Stimulated activated CD8-positive, alpha-beta memory T cell treated with anti-CD3 and anti-CD28 coated beads, Interleukin-7, amount 100 ng/mL, for 24 hours (primary cell): ENCODE data around the gene LRRC8D.

Experiments
- DNase-seq: peaks from one replicate; pipeline ENCODE4 v3.0.0-alpha.2; 2020; ENCODE audit warnings: low read depth

LRRC8D gene

DNA sequence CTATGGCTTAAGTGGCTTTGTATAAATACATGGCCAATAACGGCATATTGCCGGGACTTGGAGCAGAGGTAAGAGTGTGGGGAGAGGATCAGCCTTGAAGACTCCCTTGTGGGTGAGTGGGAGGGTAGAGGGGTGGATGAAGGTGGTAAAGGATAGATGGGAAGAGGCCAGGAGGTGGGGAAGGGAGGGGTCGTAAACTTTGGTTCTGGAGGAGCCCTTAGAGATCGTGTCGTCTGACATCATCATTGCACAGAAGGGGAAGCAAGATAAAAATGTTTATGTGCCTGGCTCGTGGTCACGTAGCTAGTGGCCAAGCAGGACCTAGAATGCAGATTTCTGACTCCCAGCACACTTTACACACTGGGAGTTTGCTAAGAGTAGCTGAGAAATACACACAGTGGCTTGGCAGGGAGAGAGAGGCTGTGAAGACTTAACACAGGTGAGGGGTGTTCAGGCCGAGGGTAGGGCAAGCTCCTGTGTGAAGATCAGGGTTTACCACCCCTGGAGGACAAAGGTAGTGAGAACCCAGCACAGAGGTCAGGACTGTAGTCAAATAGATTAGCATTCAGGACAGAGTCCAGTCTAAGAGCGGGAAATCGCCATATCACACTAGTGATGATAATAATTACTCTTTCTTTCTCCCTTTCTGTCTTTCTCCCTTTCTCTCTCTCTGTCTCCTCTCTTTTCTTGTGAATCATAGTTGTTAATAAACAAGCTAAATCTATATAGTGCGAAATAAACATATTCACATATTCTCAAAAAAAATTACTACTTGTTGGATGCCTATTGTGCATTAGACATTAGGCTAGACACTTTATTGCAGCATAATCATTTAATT lies 75.5 kb downstream of the LRRC8D start:
- no peak for DNase-seq

DNA sequence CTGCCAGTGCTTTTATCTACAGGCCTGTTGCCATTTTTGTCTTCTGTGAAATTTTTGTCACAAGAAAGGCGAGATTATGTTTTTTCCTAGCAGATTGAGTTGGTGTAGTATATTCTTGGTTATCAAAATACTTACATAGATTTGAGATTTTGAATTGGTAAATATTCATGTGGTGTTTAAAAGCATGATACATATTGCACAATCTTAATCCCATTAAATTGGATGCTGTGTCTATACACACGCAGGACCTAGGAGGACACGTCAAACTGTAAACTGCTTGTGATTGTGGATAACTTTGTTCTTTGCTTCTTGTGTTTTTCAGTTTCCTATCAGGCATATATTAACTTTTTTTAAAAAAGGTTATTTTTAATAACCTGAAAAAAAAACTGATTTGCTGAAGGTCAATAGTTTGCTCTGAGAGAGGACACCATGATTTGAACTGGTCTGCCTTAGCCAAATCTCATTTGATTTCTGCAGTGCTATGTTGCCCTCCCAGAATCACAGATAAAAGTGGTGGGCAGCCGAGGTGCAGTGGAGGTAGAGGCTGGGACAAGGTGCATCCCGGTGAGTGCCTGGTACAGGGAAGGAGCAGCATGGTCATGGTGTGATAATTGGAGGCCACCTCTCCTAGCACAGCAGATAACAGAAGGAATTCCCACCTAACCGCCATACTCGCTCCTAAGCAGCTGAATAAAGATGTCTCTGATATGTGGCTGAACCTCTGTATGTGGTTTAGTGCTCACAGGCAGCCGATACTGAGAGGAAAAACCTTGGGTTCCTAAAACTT lies 76.7 kb downstream of the LRRC8D start:
- no peak for DNase-seq

- DNase-seq, result no peak
These were observed 77.3 kb downstream of the LRRC8D start for GRCh38 chr1:89898150-89898549.

GRCh38 chr1:89898695-89899470 lies 78.1 kb downstream of the LRRC8D start:
- DNase-seq, result no peak

DNA sequence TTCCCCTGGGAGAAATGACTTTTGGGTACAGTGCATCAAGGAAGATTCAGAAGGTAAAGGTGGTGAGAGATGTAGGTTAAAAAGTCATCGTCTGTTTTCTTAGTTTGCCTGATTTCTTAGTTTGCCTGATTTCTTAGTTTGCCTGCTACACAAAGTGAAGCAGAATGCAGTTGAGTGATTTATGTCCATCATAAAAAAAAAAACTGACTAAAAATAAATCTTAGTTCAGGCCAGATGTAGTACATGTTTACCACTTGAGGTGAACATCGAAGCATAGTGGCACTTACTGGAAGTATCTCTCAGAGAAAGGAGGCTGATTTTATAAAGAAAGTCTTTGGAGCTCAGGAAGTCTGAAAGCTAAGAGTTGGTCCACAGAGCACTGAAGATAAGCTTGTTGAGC lies 79.5 kb downstream of the LRRC8D start:
- no peak for DNase-seq

DNA sequence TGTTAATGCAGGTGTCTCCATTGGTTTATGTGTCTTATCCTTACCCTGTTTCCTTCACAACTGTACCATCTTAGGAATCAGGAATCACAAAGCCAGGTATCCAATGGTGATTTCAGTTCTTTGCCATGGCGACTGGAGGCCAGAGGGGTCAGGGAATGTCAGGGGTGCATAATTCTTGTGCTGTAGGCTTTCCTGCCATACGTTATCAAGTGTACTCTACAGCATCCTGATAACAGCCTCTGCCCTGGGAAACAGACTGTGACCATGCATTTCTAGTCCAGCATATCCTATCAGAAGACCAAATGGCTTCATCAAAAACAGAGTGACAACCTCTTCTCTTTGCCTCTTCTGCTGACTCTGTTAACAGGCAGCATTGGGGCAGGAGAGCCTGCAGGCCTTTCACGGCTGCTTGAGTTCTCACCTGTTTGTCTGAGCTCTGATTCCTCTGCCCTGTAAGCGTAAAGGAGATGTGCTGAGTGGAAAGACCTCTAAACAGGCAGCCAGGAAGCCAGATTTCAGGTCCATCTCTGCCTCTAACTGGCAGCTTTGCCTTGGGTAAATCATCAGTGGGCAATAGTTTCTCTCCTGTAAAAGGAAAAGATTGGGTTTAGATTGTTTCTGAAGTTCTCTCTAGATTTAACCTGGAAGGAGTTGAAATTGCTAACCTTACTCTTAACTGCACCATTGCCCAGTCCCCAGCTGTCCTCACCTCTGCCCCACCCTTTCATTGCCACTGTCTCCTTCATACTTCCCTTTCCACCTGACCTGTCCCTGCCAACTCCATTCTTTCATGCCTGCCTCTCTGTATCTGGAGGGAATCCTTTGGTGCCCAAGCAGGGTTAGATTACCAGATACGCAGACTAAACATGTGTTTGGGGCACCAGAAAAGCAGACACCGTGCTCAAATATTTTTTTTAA lies 80.2 kb downstream of the LRRC8D start:
- DNase-seq, result no peak

DNA sequence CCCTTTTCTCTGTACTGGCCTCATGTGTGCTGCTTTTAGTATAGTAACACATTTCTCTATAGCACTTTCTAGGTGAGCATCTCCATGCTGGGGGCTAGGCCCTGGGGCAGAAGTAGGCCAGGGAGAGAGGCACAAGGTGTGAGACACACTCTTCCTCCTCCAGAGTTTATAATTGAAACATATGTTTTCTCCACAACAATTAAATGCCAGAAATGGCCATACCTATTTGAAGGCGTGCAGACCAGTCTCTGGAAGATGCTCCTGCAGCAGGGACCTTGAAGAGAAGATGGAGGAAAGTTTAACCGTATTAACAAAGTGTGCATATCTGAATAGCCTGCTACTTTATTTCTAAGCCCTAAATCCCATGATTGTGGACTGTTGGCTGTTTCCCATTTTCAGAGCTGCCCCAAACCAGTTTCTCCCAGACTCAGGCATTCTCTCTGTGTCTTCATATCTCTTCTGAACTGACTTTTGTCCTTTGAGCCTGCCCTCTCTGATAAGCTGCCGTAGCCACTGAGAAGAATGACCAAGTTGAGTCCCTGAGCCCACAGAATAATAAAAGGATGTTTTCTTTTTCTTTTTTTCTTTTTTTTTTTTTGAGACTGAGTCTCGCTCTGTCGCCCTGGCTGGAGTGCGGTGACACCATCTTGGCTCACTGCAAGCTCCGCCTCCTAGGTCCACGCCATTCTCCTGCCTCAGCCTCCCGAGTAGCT lies 81.3 kb downstream of the LRRC8D start:
- DNase-seq, result no peak

DNA sequence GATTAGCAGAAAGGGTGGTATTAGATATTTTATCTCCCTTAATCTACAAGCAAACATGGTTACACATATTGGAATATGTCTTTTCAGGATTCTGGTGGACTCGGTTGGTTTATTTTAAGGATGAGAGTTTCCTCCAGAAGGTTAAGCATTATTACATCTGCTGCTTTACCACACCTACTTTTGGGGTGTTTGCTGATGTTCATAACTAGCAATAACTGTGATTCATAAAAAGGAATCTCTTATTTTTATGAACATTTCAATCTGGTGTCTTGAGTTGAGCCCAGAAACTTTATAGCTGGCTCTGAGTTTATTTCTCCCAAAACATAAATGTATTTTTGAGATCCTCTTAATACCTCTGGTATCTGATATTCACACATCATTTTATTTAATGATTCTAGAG lies 82.7 kb downstream of the LRRC8D start:
- no peak for DNase-seq

- DNase-seq, result no peak
These were observed 83.6 kb downstream of the LRRC8D start for GRCh38 chr1:89904219-89904980.

- DNase-seq, result no peak
These were observed 84.7 kb downstream of the LRRC8D start for GRCh38 chr1:89905395-89906058.

- no peak for DNase-seq
These were observed 85.3 kb downstream of the LRRC8D start for GRCh38 chr1:89906088-89906487.

GRCh38 chr1:89907727-89908212 lies 86.9 kb downstream of the LRRC8D start:
- no peak for DNase-seq

- no peak for DNase-seq
These were observed 87.4 kb downstream of the LRRC8D start for GRCh38 chr1:89908273-89908671.

DNA sequence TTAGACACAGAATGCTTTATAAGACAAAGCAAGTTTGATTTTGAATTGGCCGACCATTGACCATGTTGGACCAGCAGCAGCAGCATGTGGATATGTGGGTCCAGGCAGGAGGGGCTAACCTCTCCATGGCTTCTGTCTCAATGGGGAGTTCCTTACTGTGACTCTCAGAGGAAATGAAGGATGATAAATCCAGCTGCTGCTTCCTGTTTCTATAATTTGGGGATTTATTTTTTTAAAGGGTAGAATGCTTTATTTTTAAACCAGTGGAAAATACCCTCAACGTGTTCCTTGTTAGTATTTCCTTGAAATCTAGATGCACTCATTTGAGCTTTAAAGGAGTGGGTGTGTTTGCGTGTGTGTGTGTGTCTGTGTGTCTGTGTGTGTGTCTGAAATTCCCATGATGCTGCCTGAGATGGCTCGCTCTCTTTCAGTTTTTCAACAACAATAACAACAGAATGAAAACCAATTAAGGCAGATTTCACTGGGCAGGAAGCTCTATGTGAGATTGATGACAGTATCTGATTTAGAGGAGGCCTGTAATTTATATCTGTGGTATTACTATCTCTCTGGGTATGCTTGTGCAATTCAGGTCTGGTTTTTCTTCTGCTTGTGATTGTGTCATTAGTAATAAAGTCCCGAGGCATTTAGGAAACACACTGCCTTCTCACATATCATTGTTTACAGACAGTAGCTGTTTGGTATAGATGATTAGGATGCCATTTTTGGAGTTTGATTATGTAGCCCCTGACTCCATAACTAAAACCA lies 88.0 kb downstream of the LRRC8D start:
- DNase-seq, result no peak

DNA sequence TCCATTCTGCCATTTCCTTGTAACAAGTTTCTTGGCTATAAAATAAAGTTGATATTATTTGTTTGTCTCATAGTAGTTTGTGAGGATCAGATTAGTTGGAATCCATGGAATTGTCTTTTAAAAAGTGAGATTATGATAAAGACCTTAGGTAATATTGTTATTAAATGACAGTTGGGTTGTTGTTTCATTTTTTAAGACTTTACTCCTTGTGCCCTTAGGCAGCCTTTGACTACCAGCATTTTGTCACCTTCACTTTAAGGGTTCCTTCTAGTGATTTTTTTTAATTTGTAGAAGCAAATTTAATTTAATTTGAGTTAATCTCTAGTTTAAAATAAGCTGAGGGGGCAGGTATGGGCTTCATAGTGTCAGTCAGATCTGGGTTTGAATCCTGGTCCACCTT lies 89.4 kb downstream of the LRRC8D start:
- DNase-seq, result no peak

- no peak for DNase-seq
These were observed 89.9 kb downstream of the LRRC8D start for GRCh38 chr1:89910780-89911179.

DNA sequence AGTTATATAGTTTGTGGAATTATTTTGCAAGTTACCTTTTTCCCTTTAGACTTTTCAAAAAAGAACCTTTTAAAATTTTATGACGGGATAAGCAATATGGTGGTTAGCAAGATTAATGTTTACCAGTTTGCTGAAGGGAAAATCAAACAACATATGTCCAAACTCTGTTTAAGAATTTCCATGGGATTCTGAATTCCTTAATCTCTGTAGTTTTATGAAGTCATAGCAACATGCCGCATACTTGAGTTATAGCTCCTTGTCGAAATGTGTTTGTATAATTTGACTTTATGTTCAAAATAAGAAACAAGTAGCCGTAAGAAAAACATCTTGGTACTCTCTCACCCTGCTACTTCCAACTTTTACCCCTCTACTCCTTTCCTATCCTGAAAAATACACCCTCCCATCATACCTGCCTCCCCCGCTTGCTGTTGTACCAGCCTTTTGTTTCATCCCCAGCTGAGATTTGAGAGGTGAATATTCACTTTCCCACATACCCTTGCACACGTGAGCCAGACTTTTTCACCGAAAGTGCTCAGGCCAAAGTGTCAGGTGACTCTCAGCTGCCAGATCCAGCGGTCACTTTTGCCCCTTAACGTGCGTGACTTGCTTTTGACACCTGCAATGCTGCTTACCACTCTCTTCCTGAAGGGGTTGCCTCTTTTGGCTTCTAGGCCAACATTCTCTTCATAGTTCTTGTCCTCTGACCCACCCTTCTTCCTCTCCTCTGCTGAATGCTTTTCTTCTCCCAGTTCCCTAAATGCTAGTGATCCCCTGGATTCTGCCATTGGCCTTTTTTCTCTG lies 90.6 kb downstream of the LRRC8D start:
- no peak for DNase-seq

DNA sequence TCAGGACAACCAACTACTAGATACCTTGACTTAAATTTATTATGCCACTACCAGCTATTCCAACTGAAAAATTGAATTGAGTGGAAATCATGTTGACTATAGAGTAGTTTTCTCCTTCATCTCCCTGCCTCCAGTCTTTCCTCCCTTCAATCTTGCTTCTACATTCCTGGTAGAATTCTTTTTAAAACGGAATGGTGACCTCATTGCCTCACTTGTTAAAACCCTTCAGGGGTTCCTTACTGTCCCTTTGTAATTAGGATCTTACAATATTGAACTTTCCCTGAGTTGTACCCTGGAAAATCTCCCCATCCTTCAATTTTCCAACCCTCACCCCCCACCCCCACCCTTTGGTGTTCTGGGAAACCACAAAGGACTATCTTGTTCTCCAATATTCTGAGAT lies 91.2 kb downstream of the LRRC8D start:
- DNase-seq, result no peak
